Heart right ventricle (tissue), 16 donors: ENCODE data around the gene CHST13. TPM values are rescaled to one million over a fixed set of nuclear protein-coding genes. Genes with fewer than 3 reads are reported as not detected.

Experiments
- ATAC-seq, 8 donors: fragments of 200-7000 bp; cut with Tn5 transposase; one replicate each; pipeline ENCODE4 v1.9.1; 2020; ENCODE audit warnings: mild to moderate bottlenecking in 8 of 8, moderate library complexity in 8 of 8, moderate number of reproducible peaks in 1 of 8
- DNase-seq, 2 donors: peaks; one replicate each; pipeline ENCODE4 v3.0.0-alpha.2; 2020
- H3K27ac ChIP-seq, 10 donors: fragments of 200-600 bp; sonication (generic) in 2 of 10; one replicate each; pipeline versions ENCODE4 v1.5.0 to v1.8.0; 2020 to 2022; ENCODE audit warnings: mild to moderate bottlenecking in 3 of 10
- H3K27me3 ChIP-seq, 7 donors: fragments of 200-600 bp; one replicate each; pipeline ENCODE4 v1.8.0; 2021 to 2022; ENCODE audit warnings: mild to moderate bottlenecking in 2 of 7
- H3K36me3 ChIP-seq, 9 donors: fragments of 200-600 bp; sonication (generic) in 1 of 9; one replicate each; pipeline versions ENCODE4 v1.5.0 to v1.8.0; 2020 to 2022; ENCODE audit warnings: mild to moderate bottlenecking in 2 of 9
- H3K4me1 ChIP-seq, 9 donors: fragments of 200-600 bp; sonication (generic) in 1 of 9; one replicate each; pipeline versions ENCODE4 v1.5.0 to v1.8.0; 2020 to 2022; ENCODE audit warnings: mild to moderate bottlenecking in 4 of 9
- H3K4me3 ChIP-seq, 10 donors: fragments of 200-600 bp; sonication (generic) in 2 of 10; one replicate each; pipeline versions ENCODE4 v1.5.0 to v1.8.0; 2020 to 2022; ENCODE audit warnings: mild to moderate bottlenecking in 7 of 10, moderate library complexity in 2 of 10
- H3K9me3 ChIP-seq, 11 donors: fragments of 200-600 bp in 10 of 11; sonication (generic) in 2 of 11; one replicate each; pipeline versions ENCODE4 v1.5.0 to v1.8.0; 2013 to 2022; ENCODE audit warnings: mild to moderate bottlenecking in 2 of 11, control low read depth in 1 of 11, moderate library complexity in 1 of 11
- WGBS, 2 donors: extraction: QIAGEN DNeasy Blood & Tissue Kit; methylation state at CpG; one replicate each; pipeline ENCODE4 v1.1.7; 2013; ENCODE audit warnings: inconsistent platforms in 1 of 2; 5-methylcytosine and 5-hydroxymethylcytosine counted together
- intact Hi-C, 10 donors: fragments of 100-400 bp; cut with DNase I; formaldehyde crosslinking; loops; one replicate each; pipeline versions ENCODE4 v1.11.1 to v1.14.2; 2022
- polyA plus RNA-seq, 2 donors: library from polyadenylated mRNA; stranded (reverse); fragments of 200-250 nt; gene quantifications; one replicate each; pipeline ENCODE4 v1.2.3, GENCODE V29; 2013
- total RNA-seq, 10 donors: library from RNA; stranded (reverse); fragmentation: NEBNext Ultra II Directional in 3 of 10; extraction: Animal tissue kit (Norgen Biotek cat#: 25700) in 3 of 10; gene quantifications; one replicate each; pipeline versions ENCODE4 v1.2.1 to v1.2.4, GENCODE V29; 2021 to 2023
- TF ChIP-seq, protein P1 (sequence below), 9 donors: fragments of 200-600 bp; sonication (generic) in 2 of 9; IDR thresholded peaks; one replicate each; pipeline versions ENCODE4 v1.5.0 to v1.8.0; 2021 to 2022; ENCODE audit warnings: antibody characterized with exemption in 9 of 9, mild to moderate bottlenecking in 5 of 9, moderate library complexity in 1 of 9
- donor health status: Arrhythmogenic right ventricular cardiomyopathy.
- donor health status: ischemic (EF 13 %, LVEDD 7.1; RV severe dilation, severe dysfunction).
- donor health status: healthy with polysubstance abuse.
- donor health status: DM: no; HTN: yes; CAD: no.
- donor health status: DM: no; HTN: no; CAD: no.
- donor health status: ischemic (EF 25% LVEDD 6.9; RV normal size, moderate dysfunction).
- donor health status: ischemic (EF 25% LVEDD 5.7; RV mildly dilated, moderate dysfunction).
- donor health status: healthy.
- donor health status: DM: yes; HTN: yes; CAD: no.
- donor health status: Ischemic cardiomyopathy.
- donor health status: ischemic (EF 35%, LVEDD 5.7; RV mildly dilated, moderate dysfunction).
- donor health status: nonischemic (EF 11% LVEDD 7.7; RV severe dilation, severe dysfunction).
- donor health status: DM: yes; HTN: yes; CAD: no.
- donor health status: PGD.
- donor health status: ischemic (EF 29% LVEDD 5.4; RV normal size, mild dysfunction).
- donor health status: nonischemic (EF 23%, LVEDD 6.1; RV moderate dilation, normal function).

CHST13 gene
- total and polyA plus RNA-seq, 12 donors: 0.12 to 1.2 (median 0.43) TPM

DNA sequence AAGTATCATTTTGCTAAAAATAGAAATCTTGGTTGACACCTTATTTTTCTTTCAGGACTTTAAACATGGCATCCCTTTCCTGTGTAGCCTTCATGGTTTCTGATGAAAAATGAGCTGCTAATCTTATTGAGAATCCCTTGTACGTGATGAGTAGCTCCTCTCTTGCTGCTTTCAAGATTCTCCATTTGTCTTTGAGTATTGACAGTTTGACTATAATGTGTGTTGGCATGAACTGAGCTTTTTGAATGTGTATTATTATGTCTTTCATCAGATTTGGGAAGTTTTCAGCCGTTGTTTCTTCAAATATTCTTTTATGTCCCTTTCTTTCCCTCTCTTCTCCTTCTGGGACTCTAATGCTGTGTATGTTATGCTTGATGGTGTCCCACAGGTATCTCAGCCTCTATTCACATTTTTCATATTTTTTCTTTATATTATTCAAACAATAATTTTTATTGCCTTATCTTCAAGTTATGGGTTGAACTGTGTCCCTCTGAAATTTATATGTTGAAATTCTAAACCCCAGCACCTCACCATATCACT, 38.9 kb downstream of the CHST13 start:
- peaks cover 0 to 24% (median 0%) of the 10 kb centered on the region in 11 donors for H3K9me3 ChIP-seq
- TF ChIP-seq, protein P1, sequence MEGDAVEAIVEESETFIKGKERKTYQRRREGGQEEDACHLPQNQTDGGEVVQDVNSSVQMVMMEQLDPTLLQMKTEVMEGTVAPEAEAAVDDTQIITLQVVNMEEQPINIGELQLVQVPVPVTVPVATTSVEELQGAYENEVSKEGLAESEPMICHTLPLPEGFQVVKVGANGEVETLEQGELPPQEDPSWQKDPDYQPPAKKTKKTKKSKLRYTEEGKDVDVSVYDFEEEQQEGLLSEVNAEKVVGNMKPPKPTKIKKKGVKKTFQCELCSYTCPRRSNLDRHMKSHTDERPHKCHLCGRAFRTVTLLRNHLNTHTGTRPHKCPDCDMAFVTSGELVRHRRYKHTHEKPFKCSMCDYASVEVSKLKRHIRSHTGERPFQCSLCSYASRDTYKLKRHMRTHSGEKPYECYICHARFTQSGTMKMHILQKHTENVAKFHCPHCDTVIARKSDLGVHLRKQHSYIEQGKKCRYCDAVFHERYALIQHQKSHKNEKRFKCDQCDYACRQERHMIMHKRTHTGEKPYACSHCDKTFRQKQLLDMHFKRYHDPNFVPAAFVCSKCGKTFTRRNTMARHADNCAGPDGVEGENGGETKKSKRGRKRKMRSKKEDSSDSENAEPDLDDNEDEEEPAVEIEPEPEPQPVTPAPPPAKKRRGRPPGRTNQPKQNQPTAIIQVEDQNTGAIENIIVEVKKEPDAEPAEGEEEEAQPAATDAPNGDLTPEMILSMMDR (IDR thresholded peaks at IDR 0.05): no peak
- no peak overlapping the region for H3K27ac ChIP-seq
- ATAC-seq (no peak), DNase-seq (no peak)
- intact Hi-C loops: no loop called here
- peaks cover 0 to 3% (median 0%) of the 10 kb centered on the region in 7 donors for H3K27me3 ChIP-seq
- H3K4me3 ChIP-seq: no peak overlapping the region
- no peaks in the 10 kb centered on the region for H3K36me3 ChIP-seq
- no peaks in the 10 kb centered on the region for H3K4me1 ChIP-seq
- 49 to 87% methylated on average over 2 of the region's 2 CpGs for WGBS, 2 donors

DNA sequence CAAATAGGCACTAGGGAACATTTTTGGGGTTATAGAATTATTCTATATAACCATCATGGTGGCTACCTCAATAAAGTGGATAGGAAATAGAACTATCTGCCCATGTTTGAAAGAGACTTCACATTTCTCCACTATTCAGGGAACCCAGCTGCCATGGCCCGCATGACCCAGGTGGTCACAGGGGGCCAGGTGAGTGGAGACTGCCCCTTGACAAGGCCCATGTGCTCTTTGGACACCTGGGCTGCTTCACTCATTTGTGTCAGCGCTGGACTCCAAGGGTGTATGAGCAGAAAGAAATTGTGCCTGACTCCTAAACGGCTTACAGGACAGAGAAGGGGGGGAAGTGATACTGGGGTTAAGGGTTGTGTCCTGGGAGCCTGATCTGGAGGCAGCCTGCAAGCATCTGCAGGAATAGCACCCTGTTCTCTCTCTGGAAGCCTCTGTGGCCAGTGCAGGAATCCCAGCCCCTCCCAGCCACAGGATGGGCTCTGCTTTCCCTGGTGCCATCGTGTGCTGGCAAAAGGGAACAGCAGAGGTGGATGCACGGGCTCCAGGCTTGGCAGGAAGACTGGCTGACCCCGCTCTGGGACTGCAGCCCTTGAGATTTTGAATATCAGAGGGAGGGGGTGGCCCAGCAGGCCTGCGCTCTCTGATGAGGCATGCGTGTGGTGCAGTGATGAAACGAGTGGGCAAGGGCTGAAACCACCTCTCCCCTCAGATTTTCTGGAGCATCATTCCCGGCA, 43.9 kb downstream of the CHST13 start:
- Histone ChIP-seq H3K9me3 (peaks cover 0 to 6% (median 0%) of the 10 kb centered on the region in 11 donors), H3K4me1 (no peaks in the 10 kb centered on the region), H3K36me3 (no peaks in the 10 kb centered on the region), H3K27me3 (peaks cover 0 to 3% (median 0%) of the 10 kb centered on the region in 7 donors), H3K4me3 (no peak overlapping the region), H3K27ac (no peak overlapping the region)
- 47 to 52% methylated on average over 10 of the region's 10 CpGs for WGBS, 2 donors
- intact Hi-C loops: loop anchor here in 4 of 10 donors (5.0 kb wide), 2 partner anchors 41 to 46 kb away; partner anchors contain the start of gene CHST13 (in 3 of the 4)
- TF ChIP-seq, protein P1 (IDR thresholded peaks at IDR 0.05): peak in 7 of 9 donors; percentile 14 to 55 (median 41)
- DNase-seq (no peak), ATAC-seq (peak; percentile 34 to 91 (median 74))

DNA sequence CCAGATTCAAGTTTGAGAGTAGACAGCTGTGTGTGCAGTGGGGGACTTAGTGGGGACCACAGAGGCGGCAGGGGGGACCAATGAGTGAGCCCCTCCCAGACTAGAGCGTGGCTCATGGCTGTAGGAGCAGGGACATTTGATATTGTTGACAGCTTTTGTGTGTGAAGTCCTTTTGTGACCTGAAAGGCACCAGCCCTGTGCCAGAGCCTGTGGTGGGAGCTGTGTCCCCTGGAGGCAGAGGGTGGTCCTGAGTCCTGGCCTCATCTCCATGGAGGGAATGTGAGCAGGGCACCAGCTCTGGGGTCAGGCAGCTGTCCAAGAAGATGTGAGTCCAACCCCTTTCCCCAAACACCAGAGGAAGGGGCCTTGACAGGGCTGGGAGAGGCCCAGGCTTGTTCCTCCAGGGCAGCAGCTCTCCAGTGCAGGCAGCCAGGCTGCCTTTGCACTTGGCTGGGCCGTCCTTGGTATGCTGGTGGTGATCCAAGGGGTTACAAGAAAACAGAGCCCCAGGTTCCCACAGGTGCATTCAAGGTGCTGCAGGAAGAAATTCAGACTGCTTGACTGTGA, 44.9 kb downstream of the CHST13 start:
- intact Hi-C loops: loop anchor here in 4 of 10 donors (5.0 kb wide), 2 partner anchors 42 to 47 kb away; partner anchors contain the start of gene CHST13 (in 3 of the 4)
- ATAC-seq: no peak
- DNase-seq: no peak

More for the DNA sequence above, 44.9 kb downstream of the CHST13 start:
- H3K27ac ChIP-seq: no peak overlapping the region
- no peaks in the 10 kb centered on the region for H3K9me3 ChIP-seq
- no peaks in the 10 kb centered on the region for H3K36me3 ChIP-seq
- 69 to 72% methylated on average over 3 of the region's 3 CpGs for WGBS, 2 donors
- H3K4me1 ChIP-seq: peaks cover 0 to 5% (median 0%) of the 10 kb centered on the region in 9 donors
- peaks cover 0 to 3% (median 0%) of the 10 kb centered on the region in 7 donors for H3K27me3 ChIP-seq
- no peak overlapping the region for H3K4me3 ChIP-seq
- TF ChIP-seq, protein P1 (IDR thresholded peaks at IDR 0.05): no peak
